ENCODE results near the gene SDK1.
"Not testable (repeated sequence)": the region's sequence is repeated elsewhere in the genome, so short reads cannot be mapped to it uniquely, and the experiment has no call there.

Gene SDK1

DNA sequence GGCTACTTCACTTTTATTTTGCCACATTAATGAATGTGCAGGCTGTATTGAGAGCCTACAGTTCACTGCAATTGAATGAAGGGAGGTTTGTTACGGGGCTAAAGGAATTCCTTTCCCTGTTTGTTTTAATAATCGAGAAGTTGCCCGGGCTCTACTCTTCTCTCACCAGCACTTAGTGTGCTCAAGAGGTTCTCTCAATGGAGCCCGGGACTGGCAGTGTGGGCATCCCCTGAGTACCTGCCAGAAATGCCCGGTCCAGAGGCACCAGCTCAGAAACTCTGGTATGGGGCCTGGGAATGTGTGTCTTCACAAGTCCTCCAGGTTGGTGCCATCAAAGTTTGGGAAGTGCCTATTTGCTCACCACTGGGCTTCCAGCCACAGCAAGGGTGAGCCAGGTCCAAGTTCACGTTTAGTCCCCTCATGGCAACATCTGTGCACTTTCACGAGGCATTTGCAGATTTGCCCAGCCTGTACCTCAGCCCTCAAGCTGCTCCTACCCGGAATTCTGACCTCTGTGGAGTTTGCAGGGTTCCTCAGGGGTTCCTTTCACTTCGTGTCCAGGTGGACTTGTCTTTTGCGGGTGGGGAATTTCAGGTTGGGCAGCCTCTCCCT, 622.4 kb downstream of the SDK1 start:
- TF ChIP-seq ZFX (IDR thresholded peaks at IDR 0.05) = no peak
- TF ChIP-seq, protein P1, sequence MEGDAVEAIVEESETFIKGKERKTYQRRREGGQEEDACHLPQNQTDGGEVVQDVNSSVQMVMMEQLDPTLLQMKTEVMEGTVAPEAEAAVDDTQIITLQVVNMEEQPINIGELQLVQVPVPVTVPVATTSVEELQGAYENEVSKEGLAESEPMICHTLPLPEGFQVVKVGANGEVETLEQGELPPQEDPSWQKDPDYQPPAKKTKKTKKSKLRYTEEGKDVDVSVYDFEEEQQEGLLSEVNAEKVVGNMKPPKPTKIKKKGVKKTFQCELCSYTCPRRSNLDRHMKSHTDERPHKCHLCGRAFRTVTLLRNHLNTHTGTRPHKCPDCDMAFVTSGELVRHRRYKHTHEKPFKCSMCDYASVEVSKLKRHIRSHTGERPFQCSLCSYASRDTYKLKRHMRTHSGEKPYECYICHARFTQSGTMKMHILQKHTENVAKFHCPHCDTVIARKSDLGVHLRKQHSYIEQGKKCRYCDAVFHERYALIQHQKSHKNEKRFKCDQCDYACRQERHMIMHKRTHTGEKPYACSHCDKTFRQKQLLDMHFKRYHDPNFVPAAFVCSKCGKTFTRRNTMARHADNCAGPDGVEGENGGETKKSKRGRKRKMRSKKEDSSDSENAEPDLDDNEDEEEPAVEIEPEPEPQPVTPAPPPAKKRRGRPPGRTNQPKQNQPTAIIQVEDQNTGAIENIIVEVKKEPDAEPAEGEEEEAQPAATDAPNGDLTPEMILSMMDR (conservative IDR thresholded peaks at IDR 0.05) = no peak
- no peak overlapping the region for H3K27ac ChIP-seq

DNA sequence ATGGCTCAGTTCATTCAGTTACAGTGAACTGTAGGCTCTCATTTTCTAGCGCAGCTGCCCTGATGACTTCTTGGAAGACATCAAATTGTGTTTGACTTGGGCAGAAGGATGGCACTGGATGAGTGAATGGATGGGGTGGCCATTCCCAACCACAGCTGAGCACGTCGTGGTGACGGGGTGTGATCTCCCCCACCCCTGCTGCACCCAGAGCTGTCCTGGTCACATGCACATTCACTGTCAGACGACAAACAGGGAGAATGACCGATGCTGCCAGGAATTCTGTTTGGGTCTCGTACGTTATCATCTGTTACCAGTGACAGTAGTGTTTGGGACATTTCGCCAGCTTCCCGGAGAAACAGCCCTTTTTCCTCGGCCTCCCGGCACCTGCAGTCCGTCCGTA, 623.2 kb downstream of the SDK1 start:
- TF ChIP-seq, protein P1 (conservative IDR thresholded peaks at IDR 0.05) = no peak
- no peak overlapping the region for H3K27ac ChIP-seq

GRCh38 chr7:3927446-3928110, 626.5 kb downstream of the SDK1 start:
- no peak for TF ChIP-seq ZFX (IDR thresholded peaks at IDR 0.05)
- TF ChIP-seq, protein P1 (conservative IDR thresholded peaks at IDR 0.05) = no peak
- no peak overlapping the region for H3K27ac ChIP-seq

GRCh38 chr7:3928727-3929515, 627.9 kb downstream of the SDK1 start:
- H3K27ac ChIP-seq = no peak overlapping the region
- TF ChIP-seq ZFX (IDR thresholded peaks at IDR 0.05) = no peak
- TF ChIP-seq, protein P1 (conservative IDR thresholded peaks at IDR 0.05) = no peak

DNA sequence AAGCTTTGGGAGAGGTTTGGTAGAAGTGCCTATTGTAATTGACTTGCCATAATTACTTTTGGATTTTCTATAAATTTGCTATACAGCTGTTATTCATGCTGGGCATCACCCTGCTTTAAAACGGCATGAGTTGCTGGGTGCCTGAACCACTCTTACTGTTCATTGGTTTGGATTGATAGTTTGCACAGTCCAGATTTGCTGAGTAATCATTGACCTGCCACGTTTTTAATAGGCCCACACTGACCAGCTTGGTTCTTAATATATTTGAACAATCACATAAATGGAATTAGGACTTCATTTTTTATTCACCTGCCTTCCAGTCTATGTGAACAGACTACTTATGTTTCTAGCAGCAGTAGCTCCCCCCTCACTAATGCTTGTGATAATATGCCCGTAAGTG, 630.8 kb downstream of the SDK1 start:
- TF ChIP-seq, protein P1 (conservative IDR thresholded peaks at IDR 0.05) = no peak
- no peak for TF ChIP-seq ZFX (IDR thresholded peaks at IDR 0.05)

GRCh38 chr7:3937146-3937545, 636.1 kb downstream of the SDK1 start:
- TF ChIP-seq, protein P1 (conservative IDR thresholded peaks at IDR 0.05) = no peak

More for the DNA sequence above, 630.8 kb downstream of the SDK1 start:
- H3K27ac ChIP-seq = no peak overlapping the region

GRCh38 chr7:3937605-3938004, 636.6 kb downstream of the SDK1 start:
- no peak for TF ChIP-seq ZFX (IDR thresholded peaks at IDR 0.05)
- H3K27ac ChIP-seq = no peak overlapping the region

More at GRCh38 chr7:3937146-3937545, 636.1 kb downstream of the SDK1 start:
- no peak overlapping the region for H3K27ac ChIP-seq

DNA sequence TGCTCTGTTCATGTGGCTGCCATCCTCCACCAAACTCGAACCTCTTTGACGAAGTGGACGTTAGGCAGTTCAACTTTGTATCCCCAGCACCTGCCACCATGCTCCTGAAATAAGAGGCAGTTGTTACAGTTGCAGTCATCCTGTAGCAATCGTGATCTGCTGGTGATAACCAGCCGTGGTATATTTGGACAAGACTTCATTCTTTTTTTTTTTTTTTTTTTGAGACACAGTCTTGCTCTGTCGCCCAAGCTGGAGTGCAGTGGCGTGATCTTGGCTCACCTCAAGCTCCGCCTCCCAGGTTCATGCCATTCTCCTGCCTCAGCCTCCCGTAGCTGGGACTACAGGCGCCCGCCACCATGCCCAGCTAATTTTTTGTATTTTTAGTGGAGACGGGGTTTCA, 640.7 kb downstream of the SDK1 start:
- not testable (repeated sequence) for H3K27ac ChIP-seq
